Fibroblast of mammary gland (primary cell): ENCODE results near the gene NAGK.
A peak's percentile ranks its signal among the peaks of the same experiment; 100 is the strongest.
"Not testable (repeated sequence)": the region's sequence is repeated elsewhere in the genome, so short reads cannot be mapped to it uniquely, and the experiment has no call there.

ENCODE experiments used
- DNase-seq: peaks from one replicate; pipeline ENCODE4 v3.0.0-alpha.2; 2010; ENCODE audit warnings: low read depth
- H3K4me3 ChIP-seq: 2 replicates; pipeline ENCODE4 v1.5.1; 2011; ENCODE audit warnings: low read depth, mild to moderate bottlenecking, low read length, moderate library complexity; ENCODE audit not compliant: control insufficient read depth
- CTCF ChIP-seq: conservative IDR thresholded peaks from 2 replicates; pipeline ENCODE4 v1.5.1; 2011; ENCODE audit warnings: low read depth, low read length, inconsistent platforms; ENCODE audit not compliant: control insufficient read depth, insufficient read depth

NAGK gene

DNA sequence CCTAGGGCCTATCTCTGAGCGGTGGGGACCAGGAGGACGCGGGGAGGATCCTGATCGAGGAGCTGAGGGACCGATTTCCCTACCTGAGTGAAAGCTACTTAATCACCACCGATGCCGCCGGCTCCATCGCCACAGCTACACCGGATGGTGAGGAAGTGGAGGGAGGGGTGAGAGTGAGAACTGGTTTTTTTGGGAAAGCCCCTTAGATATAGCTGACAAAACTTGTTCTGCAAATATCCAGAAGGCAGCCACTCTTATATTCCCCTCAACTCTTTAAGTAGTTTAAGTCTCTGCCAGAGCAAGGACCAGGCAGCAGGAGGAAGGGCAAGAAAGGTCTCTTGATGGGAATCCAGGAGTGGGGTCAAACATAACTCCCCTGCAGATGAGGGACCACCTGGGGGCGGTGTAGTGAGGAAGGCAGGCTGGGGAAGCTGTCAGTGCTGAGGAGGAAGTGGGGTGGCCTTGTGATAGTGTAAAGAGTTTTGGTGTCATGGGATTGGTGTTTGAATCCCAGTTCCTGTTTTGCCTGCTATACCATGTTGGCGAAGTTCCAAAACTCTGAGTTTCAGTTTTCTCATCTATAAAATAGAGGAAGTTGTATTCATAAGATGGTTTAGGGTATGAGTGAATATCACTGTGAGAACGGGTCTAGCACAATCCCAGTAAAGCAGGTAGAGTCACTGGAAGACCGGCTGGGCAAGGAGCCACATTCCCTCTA is 3.4 kb downstream of the NAGK start:
- no peak overlapping the region for H3K4me3 ChIP-seq
- no peak for TF ChIP-seq CTCF
- DNase-seq: no peak

DNA sequence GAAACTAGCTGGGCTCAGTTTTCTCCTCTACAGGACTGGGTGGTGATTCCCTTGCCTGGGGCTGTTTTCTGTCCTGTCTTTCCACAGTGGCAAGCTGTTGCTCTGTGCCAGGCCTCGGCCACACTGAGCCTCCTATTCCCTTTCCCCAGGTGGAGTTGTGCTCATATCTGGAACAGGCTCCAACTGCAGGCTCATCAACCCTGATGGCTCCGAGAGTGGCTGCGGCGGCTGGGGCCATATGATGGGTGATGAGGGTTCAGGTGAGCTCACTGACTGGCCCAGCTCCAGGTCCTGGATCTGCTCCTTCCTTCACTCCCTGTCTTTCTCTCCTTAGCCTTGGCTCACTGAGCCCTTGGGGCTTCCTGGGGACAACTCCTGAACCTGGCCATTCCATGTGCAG is 4.0 kb downstream of the NAGK start:
- H3K4me3 ChIP-seq: no peak overlapping the region
- no peak for TF ChIP-seq CTCF
- DNase-seq: no peak

GRCh38 chr2:71073475-71073874 is 5.0 kb downstream of the NAGK start:
- no peak overlapping the region for H3K4me3 ChIP-seq
- DNase-seq: no peak
- no peak for TF ChIP-seq CTCF

DNA sequence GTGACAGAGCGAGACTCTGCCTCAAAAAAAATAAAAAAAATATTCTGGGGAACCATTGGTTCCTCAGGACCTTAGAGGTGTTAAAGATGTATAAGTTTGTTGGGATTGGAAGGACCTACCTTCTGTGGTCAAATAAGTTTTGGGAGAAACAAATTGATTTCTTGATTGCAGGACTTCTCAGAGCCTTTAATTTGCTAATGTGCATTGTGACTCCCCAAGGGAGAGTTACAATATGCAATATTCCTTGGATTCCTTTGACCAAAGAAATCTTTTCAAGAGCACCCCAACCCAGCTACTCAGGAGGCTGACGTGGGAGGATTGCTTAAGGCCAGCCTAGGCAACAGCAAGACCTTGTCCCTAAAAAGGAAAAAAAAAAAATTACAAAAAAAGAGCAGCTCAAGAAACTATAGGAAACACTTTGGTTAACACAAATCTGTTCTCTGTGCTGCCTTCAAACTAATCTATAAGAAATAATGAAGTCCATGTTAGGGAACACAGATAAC is 6.5 kb downstream of the NAGK start:
- DNase-seq: no peak
- H3K4me3 ChIP-seq: no peak overlapping the region
- no peak for TF ChIP-seq CTCF

DNA sequence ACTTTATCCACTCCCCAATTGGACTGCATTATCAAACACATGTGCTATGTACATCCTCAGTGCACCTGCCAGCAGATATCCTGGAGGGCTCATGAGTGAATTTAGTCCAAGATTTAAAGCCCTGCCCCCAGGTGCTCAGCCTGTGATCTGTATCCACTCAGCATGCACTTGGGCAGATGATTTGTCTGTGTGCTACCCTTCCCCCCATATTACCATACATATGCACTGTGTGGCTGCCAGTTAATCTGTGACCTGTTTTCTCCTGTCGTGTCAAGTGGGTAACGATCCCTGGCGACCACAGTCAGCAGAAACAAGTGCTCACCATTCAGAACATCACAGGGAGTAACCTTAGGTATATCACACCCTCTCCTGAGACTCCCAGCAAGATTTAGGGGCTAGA is 10.2 kb downstream of the NAGK start:
- no peak for TF ChIP-seq CTCF
- DNase-seq: no peak
- no peak overlapping the region for H3K4me3 ChIP-seq

- no peak overlapping the region for H3K4me3 ChIP-seq
- no peak for DNase-seq
- no peak for TF ChIP-seq CTCF
Measured at GRCh38 chr2:71082402-71083252, 14.2 kb downstream of the NAGK start.

DNA sequence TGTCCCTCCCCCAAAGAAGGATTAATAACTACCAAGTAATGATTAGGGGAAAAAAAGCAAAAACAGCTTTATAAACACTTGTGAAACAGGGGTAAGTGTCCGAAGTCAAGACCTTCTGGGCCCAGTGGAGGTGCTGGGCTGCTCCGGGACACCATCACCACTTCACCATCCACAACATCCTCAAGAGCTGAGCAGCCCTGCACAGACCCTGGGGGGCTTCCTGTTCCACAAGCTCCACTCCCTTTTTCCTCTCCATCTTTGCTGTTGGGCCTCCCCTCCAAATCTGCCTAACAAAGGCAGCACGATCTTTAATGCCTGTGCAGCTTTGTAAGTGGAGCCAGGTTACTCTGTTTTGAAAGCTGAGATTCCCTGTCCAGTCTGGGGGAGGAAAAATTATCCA is 14.8 kb downstream of the NAGK start:
- not testable (repeated sequence) for DNase-seq, H3K4me3 ChIP-seq

- DNase-seq: not testable (repeated sequence)
- peak overlapping the region; percentile 12 for H3K4me3 ChIP-seq
Measured at GRCh38 chr2:71083752-71084312, 15.4 kb downstream of the NAGK start.

DNA sequence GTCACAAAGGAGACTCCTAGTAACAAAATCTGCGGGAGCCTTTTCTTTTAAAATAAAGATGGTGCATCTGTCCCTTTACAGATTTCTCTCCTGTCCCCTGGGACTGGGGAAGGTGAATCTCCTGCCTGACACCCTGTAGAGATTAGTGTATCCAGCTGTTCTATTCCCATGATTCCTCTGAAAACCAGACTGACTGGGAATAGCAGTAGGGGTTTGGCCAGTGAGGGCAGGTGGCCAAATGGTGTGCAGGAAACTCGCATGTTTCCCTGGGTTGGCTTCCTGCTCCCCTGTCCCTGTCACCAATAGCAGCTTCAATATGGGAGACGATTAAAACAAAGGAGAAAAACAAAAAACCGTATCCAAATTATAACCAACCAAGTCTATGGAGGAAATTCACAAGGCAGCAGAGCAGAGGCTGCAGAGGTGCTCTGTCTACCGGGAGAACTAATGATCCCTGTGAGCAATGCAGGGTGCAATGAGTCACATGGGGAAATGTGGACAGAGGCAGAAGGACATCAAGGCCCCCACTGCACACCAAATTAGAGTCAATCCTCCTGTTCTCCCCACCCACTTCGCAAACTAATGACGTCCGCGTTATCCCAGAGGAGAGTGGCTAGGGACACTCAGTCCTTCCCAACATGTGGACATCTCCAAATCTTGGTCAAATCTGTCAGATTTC is 17.0 kb downstream of the NAGK start:
- not testable (repeated sequence) for DNase-seq, H3K4me3 ChIP-seq

DNA sequence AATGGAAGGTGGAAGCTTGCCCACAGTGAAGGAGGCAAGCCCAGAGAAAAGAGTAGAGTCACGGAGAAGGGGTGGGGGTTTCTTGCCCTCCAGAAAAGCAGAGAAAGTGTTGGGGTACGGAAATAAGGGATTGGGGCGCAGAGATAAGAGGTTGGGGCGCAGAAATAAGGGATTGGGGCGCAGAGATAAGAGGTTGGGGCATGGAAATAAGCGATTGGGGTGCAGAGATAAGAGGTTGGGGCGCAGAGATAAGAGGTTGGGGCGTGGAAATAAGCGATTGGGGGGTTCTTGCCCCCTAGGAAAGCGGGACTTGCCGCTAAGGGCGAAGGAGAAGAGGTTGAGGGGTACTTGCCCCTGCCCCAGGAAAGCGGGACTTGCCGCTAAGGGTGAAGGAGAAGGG is 21.0 kb downstream of the NAGK start:
- not testable (repeated sequence) for DNase-seq, H3K4me3 ChIP-seq
